GM12891 (cell line): ENCODE measurements around the gene NCAPD2.

Experiments
- PAX5 ChIP-seq: IDR thresholded peaks from 2 replicates; pipeline ENCODE4 v1.6.1; 2011; ENCODE audit warnings: low read length, moderate library complexity, mild to moderate bottlenecking; ENCODE audit not compliant: insufficient read depth, severe bottlenecking
- POLR2A ChIP-seq: IDR thresholded peaks from 2 replicates; pipeline ENCODE4 v1.6.1; 2011; ENCODE audit warnings: low read depth, low read length, control low read depth
- POLR2AphosphoS5 ChIP-seq: IDR thresholded peaks from 2 replicates; pipeline ENCODE4 v1.6.1; 2011; ENCODE audit warnings: low read depth, low read length, control low read depth
- SPI1 ChIP-seq: IDR thresholded peaks from 2 replicates; pipeline ENCODE4 v1.6.1; 2011; ENCODE audit warnings: low read depth, low read length, control low read depth
- TAF1 ChIP-seq: IDR thresholded peaks from 2 replicates; pipeline ENCODE4 v1.6.1; 2011; ENCODE audit warnings: low read depth, low read length, control low read depth

DNA sequence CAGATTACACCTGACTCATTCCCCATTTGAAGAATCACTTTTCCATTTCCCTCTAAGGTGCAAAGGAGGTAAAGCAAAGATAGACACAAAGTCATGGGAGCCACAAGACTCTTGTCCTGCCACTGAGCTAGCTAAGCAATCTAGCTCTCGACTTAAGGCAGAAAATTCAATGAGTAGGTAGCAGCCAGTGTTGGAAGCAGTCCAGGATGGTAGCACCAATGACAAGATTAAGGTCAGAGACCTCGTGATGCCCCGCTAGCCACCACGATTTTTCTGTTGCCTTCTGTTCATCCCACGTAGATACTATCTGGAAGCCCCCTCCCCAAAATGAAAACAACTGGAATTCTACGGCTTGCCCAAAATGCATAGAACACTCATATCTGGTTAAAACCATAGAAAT is 24.8 kb upstream of the NCAPD2 start:
- no peak for TF ChIP-seq POLR2A
- TF ChIP-seq TAF1 = no peak
- TF ChIP-seq POLR2AphosphoS5 = no peak
- no peak for TF ChIP-seq PAX5
- no peak for TF ChIP-seq SPI1
